Measurements from ENCODE around the gene PRSS22. TPM values are rescaled to one million over a fixed set of nuclear protein-coding genes. Genes with fewer than 3 reads are reported as not detected.

PRSS22 gene
- total and polyA plus RNA-seq, 3 donors from 2014 or later, result 0.38 TPM; not detected in 2

- no peaks in the 10 kb centered on the region for H3K27me3 ChIP-seq
- WGBS, 2 donors, result 2% methylated on average over 28 of the region's 32 CpGs; no CpG with 5 or more reads in 1 of the 2 donors
- H3K9me3 ChIP-seq, result no peaks in the 10 kb centered on the region
- intact Hi-C loops (cut with DNase I; ENCODE audit: low total_unique reads), result no loop called here
- peaks cover 14% of the 10 kb centered on the region for H3K4me1 ChIP-seq
- DNase-seq, result no peak
- H3K4me3 ChIP-seq, result peak overlapping the region; percentile 67 to 78
- no peak for TF ChIP-seq POLR2A (IDR thresholded peaks at IDR 0.05)
- TF ChIP-seq CTCF (IDR thresholded peaks at IDR 0.05), result no peak
- H3K36me3 ChIP-seq (ENCODE audit: low read depth, missing control alignments), result no peaks in the 10 kb centered on the region
- peak overlapping the region; percentile 84 to 86 for H3K27ac ChIP-seq
Observed at GRCh38 chr16:2904922-2905240, 46.9 kb upstream of the PRSS22 start.

GRCh38 chr16:2904100-2904921 is 46.3 kb upstream of the PRSS22 start:
- peak; percentile 91 for DNase-seq
- intact Hi-C loops (cut with DNase I; ENCODE audit: low total_unique reads), result no loop called here
- Histone ChIP-seq H3K36me3 (ENCODE audit: low read depth, missing control alignments) (no peaks in the 10 kb centered on the region), H3K27ac (peak overlapping the region; percentile 84 to 86), H3K27me3 (no peaks in the 10 kb centered on the region), H3K9me3 (no peaks in the 10 kb centered on the region), H3K4me3 (peak overlapping the region; percentile 67 to 78), H3K4me1 (peaks cover 14% of the 10 kb centered on the region)
- WGBS, 2 donors, result 0% methylated on average over 18 to 62 of the region's 62 CpGs
- TF ChIP-seq CTCF (IDR thresholded peaks at IDR 0.05) (peak; percentile 88 to 89 (median 89)), POLR2A (IDR thresholded peaks at IDR 0.05) (no peak)

DNA sequence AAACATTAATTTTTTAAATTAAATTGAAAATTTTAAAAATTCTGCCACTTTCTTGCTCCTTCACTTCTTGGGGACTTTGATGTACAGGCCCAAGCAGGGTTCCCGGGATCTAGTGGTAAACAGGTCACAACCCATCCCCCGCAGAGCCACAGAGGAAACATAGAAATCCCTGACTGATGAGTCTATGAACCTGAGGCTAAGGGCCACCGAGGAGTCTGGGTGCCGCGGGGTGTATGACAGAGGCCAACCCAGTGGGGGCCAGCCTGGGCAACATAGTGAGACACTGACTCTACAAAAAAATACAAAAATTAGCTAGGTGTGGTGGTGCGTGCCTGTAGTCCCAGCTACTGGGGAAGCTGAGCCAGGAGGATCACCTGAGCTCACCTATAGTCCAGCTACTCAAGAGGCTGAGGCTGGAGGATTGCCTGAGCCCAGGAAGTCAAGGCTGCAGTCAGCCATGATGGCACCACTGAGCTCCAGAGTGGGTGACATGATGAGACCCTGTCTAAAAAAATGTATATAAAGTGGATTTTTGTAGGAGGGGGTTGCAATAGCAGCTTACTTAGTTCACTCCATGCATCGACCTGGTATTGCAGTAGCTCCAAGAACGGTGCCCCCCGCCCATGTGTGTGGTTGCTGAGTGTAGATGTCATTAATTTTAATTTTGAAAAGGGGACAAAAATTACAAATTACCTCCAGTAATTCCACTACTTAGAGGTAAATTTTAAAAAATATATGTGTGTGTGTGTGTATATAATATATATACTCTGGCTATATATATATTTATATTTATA is 44.6 kb upstream of the PRSS22 start:
- H3K36me3 ChIP-seq (ENCODE audit: low read depth, missing control alignments), result no peaks in the 10 kb centered on the region
- H3K9me3 ChIP-seq, result no peaks in the 10 kb centered on the region
- no peak overlapping the region for H3K4me3 ChIP-seq
- H3K27ac ChIP-seq, result no peak overlapping the region
- no peak for DNase-seq
- intact Hi-C loops (cut with DNase I; ENCODE audit: low total_unique reads), result no loop called here
- no peaks in the 10 kb centered on the region for H3K27me3 ChIP-seq
- peaks cover 14% of the 10 kb centered on the region for H3K4me1 ChIP-seq
- TF ChIP-seq CTCF (IDR thresholded peaks at IDR 0.05), result no peak
- TF ChIP-seq POLR2A (IDR thresholded peaks at IDR 0.05), result no peak
- 91 to 92% methylated on average over 9 of the region's 9 CpGs for WGBS, 2 donors

- no peaks in the 10 kb centered on the region for H3K36me3 ChIP-seq (ENCODE audit: low read depth, missing control alignments)
- 87 to 94% methylated on average over 15 of the region's 15 CpGs for WGBS, 2 donors
- no peak overlapping the region for H3K27ac ChIP-seq
- DNase-seq, result no peak
- H3K4me1 ChIP-seq, result peaks cover 8% of the 10 kb centered on the region
- H3K4me3 ChIP-seq, result no peak overlapping the region
- intact Hi-C loops (cut with DNase I; ENCODE audit: low total_unique reads), result no loop called here
- TF ChIP-seq CTCF (IDR thresholded peaks at IDR 0.05), result no peak
- no peak for TF ChIP-seq POLR2A (IDR thresholded peaks at IDR 0.05)
- no peaks in the 10 kb centered on the region for H3K27me3 ChIP-seq
- H3K9me3 ChIP-seq, result no peaks in the 10 kb centered on the region
Observed at GRCh38 chr16:2900526-2901075, 42.6 kb upstream of the PRSS22 start.

Measured in testis (tissue), 3 donors.